GM19193 (cell line): Measurements from ENCODE around the gene CDKL4.

Experiments used
- POLR2A ChIP-seq: IDR thresholded peaks from 4 replicates; pipeline ENCODE4 v1.6.1; 2011; ENCODE audit not compliant: insufficient read depth, insufficient read length; ENCODE audit errors: extremely low read depth

CDKL4 gene

DNA sequence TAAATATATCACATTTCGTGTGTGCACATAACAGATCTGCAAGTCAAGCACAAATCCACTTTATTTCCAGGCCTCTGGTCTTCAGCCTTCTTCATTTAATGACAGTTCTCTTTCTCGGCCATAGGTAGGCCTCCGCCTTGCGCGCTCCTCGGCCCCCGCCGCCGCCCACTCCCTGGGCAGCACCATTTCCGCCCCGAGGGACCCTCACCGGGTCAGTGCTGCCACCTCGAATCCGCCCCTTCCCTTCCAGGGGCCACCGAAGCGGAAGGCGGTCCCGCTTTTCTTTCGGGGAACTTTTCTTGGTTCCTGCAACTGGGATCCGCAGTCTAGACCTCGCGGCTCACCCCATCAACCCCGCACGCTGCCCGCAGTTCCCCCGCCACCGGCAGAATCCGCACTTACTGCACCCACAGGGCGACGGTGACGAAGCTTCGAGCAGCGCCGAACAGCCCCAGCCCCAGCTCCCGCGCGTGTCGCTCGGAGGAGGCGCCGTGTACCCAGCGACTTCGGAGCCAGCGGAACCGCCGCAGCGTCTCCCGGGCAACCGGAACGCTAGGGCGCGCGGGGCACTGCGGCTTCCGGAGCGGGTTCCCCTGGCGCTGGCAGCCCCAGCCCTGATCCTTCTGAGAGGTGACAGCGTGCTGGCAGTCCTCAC is at the start of gene CDKL4:
Gene CDKL4, minus strand, starts transcription at position 502 of the 655 bp plus-strand sequence.
- TF ChIP-seq POLR2A, result no peak

DNA sequence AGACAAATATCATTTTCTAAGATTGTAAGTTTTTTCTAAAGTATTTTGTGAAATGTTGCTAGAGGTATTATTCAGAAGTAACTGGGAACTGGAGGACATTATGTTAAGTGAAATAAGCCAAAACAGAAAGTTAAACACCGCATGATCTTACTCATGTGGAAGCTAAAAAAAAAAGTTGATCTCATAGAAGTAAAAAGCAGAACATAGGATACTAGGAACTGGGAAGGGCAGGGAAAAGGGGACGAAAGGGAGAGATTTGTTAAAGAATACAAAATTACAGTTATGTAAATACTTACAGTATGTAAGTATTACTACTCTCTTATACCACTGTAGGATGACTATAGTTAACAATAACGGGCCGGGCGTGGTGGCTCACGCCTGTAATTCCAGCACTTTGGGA is 46.7 kb upstream of the CDKL4 start:
- TF ChIP-seq POLR2A, result no peak

DNA sequence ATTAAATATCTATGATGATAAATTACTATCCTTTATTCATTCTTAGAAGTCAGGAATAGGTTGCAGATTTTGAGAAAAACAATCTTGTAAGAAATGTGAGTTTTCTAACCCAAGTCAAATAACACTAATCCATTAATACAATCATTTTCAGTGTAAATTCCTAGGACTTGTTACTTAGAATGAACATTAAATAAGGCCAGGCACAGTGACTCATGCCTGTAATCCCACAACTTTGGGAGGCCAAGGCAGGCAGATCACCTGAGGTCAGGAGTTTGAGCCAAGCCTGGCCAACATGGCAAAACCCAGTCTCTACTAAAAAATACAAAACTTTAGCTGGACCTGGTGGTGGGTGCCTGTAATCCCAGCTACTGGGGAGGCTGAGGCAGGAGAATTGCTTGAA is 45.8 kb upstream of the CDKL4 start:
- no peak for TF ChIP-seq POLR2A

DNA sequence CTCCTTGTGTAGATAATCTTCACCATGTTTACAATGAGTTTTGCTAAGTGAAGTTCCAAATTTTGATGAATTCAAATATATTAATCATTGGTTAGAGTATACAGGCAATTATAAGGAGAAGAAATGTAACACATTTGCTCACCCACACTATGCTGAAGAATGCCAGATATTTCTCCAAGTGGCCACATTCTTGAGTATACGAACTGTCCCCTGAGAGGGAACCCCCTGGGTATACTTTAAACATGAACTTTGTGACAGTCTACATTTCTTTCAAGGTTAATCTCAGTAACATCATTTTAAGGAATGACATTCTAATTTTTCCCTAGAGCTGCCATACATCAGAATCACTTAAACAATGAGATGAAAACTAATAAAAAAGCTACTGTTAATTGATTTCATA is 39.8 kb upstream of the CDKL4 start:
- TF ChIP-seq POLR2A, result no peak

DNA sequence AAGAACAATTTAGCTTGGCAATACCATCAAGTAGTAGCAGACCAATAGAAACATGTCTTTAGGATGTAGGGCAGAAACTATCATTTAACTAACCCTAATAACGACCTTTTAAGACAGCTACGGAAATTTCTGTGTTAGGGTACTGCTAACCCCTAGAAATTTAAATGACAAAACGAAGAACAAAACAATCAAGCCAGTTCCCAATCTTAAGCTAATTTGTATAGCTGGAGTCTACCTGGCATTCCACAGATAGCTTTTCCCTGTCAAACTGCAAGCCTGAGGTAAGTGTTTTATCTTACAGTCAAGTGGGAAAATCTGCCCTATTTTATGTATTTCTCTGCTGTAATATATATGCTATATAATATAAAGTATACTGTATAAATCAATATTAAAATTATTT is 37.6 kb upstream of the CDKL4 start:
- TF ChIP-seq POLR2A, result no peak

DNA sequence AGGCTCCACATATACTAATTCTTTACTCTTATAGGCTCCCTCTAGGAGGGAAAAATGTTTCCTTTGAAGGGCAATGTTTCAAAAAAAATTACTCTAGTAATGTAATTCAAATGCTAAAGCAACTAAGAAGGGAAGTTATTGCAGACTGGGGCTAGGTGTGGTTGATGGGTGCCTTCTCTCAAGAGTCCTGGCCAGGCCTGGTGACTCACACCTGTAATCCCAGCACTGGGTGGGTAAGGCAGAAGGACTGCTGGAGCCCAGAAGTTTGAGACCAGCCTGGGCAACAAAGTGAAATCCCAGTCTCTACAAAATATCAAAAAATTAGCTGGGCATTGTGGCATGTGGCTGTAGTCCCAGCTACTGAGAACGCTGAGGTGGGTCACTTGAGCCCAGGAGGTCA is 31.2 kb upstream of the CDKL4 start:
- no peak for TF ChIP-seq POLR2A

DNA sequence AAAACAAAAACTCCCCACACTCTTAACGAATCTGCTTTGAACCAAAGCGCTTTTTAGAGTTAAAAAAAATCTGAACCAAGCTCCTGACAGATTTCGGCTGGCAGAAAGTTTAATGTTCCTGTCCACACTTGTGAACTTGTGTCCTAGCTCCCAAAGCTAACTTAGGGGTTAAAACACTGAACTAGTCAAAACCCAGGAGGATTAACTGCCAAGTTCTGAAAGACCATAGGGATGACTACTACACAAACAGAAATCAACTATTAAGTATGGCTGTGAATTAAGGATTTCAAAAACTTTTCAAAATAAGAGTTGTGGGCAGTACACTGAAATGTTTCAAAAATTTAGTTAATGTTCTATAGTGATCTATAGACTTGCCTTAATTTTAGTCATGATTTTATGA is 26.2 kb upstream of the CDKL4 start:
- no peak for TF ChIP-seq POLR2A

DNA sequence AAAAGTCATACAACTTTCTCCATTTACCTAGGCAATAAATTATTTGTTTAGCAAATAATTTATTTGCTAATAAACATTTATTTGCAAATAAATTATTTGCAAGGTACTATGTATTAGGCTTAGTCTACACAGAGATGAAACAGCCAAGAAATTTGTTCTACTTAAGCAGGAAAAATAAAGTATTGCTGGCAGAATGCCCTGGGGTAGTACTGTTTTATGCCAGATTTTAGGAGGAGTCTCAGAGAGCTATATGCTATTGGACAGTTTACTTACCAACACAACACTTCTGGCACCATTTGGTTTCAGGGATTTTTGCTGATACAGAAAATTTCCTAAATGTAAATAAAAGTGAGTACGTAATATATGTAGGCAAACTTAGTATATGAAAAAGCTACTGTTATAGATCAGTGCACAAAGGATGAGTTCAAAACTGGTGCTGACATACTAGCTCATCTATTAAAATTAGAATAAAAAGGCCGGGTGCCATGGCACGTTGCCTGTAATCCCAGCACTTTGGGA is 23.2 kb upstream of the CDKL4 start:
- TF ChIP-seq POLR2A, result no peak

DNA sequence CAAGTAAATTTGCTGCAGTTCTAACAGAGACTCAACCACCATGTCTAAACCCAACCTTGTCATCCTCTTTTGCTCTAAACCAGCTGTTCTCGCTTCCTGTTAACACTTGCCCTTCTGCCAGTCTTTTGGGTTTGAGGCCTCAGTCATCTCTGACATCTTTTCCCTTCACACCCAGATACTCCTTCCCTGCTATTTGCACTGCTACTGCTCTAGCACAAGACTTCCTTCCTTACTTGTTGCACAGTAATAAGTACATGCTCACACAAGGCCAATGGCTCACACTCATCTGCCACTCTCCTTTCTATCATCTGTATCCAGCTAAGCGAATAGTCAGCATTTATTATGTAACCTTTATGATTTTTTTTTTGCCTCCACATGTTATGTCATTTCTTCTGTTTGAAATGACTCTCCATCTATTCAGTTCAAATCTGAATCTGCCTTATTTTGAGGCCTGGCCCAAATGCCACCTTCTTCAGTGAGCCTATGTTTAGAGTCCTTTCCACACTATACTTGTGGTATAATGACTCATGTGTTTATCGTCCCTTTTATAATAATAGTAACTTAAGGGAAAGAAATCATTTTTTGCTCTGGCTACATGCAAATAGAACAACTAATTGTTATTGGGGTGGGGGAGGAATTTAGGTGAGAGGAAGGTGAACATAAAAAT is 22.5 kb upstream of the CDKL4 start:
- TF ChIP-seq POLR2A, result no peak

DNA sequence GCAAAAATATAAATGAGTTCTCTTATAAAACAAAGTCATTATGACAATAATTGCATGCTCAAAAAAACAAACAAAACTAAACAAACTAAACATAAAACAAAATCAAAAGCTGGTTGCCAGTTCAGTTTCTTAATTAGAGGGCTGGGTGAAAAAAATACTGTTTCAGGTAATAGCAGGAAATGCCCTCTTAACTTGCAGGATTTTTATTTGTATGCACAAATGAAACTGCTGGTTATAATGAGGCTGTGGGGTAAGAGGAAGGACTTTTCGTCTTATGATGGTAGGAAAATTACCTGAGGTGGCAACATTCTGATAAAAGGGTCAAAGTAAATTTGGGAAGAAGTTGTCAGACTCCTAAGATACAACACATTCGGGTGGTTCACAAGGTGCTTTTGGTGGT is 21.5 kb upstream of the CDKL4 start:
- TF ChIP-seq POLR2A, result no peak

DNA sequence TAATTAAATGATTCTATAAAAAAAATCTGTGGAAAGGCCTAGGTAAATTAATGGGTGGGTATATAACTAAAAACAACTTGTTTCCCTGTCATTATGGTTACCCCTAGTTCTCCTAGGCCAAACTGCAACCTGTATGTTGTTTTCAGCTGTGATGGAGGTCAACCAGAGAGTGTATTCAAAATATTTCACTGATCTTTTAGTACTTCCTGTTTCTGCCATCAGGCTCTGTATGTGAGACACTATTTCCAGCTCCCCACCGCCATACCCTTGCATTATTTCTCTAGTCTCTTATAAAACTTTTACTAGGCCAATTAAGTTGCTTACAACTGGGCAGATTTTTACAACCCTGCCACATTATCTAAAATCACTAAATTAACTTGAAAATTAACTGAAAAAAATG is 21.0 kb upstream of the CDKL4 start:
- TF ChIP-seq POLR2A, result no peak

DNA sequence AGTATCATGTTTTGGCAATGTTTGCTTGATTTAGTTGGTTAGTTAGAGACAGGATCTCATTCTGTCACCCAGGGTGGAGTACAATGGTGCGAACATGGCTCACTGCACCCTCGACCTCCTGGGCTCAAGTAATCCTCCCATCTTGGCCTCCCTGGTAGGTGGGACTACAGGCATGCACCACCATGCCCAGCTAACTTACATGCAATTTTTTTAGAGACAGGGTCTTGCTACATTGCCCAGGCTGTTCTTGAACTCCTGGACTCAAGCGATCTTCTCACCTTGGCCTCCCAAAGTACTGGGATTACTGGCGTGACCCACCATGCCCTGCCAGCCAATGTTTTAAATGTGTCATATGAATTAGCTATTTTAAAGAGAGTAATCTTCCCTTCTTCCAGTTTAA is 16.3 kb upstream of the CDKL4 start:
- no peak for TF ChIP-seq POLR2A

DNA sequence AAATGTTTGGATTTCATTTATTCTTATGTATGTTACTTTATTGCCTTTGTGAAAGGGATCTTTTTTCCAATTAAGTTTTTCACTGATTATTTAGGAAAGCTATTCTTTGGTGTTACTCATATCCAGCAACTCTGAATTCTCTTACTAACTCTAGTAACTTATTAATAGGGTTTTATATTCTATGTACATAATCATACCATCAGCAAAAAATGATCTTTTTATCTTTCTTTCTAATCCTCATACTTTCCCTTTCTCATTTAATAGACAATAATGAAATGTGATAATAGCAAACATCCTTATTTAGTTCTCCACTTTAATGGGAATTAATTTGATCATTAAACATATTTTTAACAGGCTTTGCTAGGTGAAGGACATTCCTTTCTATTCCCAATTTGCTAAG is 12.3 kb upstream of the CDKL4 start:
- TF ChIP-seq POLR2A, result no peak

DNA sequence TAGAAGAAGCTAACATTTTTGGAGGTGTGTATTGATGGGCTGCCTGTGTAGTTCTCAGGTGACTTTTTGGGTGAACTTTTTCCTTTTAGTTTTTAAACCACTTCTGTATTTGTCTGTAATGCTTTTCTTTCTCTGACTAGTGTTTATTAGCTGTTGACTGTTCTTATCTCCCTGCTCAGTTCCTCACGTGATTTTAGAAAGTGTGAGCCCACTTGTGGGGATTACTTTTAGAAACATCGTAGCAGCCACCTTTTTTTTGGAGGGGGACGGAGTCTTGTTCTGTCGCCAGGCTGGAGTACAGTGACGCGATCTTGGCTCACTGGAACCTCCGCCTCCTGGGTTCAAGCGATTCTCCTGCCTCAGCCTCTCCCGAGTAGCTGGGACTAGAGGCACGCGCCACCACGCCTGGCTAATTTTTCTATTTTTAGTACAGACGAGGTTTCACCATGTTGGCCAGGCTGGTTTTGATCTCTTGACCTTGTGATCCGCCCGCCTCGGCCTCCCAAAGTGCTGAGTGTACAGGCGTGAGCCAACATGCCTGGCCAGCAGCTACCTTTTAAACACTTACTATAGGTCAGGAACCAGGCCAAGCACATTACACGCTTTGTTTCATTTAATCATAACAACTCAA is 9.2 kb upstream of the CDKL4 start:
- no peak for TF ChIP-seq POLR2A

DNA sequence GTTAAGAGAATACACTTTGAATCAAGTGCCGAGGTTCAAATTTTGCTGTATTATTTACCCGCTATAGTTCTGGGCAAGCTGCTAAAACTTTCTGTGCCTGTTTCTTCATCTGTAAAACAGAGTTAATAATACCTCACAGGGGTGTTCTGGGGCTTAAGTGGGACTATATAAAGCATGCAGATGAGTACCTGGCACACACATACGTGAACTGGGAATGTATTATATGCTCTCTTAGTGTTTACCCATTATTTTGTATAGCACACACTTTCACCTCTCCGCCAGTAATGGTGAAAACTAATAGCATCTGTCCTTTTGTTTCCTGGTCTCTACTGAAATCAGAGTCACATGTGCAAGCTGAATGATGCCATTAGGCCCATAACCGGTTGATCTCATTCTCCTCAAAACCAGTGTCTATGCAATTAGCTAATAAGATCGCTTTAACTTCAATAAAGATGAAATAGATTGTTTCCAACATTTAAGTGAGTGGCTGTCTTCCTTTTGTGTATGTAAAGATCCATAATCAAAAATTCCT is 3.8 kb upstream of the CDKL4 start:
- no peak for TF ChIP-seq POLR2A
